NCI-H187 (cell line): ENCODE data around the gene NUDT4B.
"Not testable (repeated sequence)": the region's sequence is repeated elsewhere in the genome, so short reads cannot be mapped to it uniquely, and the experiment has no call there.

Experiments used
- DNase-seq, 2 experiments: peaks; one replicate each; lab custom pipeline; 2025; lab: John Stamatoyannopoulos, UW

Gene NUDT4B

DNA sequence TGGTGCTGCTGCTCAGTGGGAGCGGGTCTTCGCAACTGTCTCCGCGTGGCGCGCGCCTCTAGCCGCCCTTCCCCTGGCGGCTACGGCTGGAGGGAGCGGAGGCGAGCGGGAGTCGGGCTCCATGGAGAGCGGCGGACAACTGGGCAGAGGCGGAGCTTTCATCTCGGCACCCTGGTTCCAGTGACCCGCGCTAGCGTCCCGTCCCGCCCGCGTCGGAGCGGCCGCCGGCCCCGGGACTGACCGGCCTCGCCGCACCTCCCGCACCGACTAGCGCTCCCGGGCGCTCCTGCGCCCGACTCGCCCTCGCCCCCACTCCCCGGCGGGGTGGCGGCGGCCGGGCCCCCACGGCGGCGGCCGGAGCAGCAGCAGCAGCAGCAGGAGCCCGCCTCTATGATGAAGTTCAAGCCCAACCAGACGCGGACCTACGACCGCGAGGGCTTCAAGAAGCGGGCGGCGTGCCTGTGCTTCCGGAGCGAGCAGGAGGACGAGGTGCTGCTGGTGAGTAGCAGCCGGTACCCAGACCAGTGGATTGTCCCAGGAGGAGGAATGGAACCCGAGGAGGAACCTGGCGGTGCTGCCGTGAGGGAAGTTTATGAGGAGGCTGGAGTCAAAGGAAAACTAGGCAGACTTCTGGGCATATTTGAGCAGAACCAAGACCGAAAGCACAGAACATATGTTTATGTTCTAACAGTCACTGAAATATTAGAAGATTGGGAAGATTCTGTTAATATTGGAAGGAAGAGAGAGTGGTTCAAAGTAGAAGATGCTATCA, at the start of gene NUDT4B:
NUDT4B (plus strand) TSS at position 212 of the 772 bp plus-strand sequence; CDS start at position 391, 179 bp downstream.
- DNase-seq = not testable (repeated sequence)

DNA sequence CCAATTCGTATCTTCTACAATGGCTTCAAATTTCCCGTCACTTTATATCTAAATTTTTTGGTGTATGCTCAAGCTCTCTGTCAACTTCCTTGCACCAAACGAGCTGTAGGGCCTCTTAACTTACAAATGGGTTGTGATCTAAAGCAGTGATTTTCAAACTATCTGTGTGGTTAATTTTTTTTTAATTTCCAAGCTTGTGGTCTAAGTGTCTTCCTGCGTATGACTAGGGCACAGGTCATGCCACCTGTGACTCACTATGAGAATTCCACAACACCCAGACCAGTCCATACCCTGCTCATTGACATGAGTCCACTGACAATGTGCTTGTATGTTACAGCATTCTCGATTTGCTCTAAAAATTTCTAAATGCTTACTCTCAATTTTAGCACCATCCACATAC, 49.2 kb upstream of the NUDT4B start:
- not testable (repeated sequence) for DNase-seq

DNA sequence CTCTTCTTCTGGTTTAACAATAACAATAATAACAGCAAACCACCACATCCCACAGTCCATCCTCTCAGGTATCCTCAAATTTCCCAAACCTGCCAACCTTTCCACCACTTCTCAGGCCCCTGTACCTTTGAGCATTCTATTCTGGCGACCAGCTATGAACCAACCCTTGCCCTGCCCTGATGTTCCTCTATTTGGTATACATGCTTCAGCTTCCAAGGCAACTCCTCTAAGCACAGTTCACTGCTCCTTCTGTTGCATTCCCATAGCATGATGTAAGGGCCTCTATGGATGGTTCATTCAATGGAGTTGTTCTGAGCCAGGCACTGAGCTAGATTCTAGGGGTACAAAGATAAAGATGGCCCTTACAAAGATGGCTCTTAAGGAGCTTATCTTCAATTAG, 46.3 kb upstream of the NUDT4B start:
- not testable (repeated sequence) for DNase-seq

DNA sequence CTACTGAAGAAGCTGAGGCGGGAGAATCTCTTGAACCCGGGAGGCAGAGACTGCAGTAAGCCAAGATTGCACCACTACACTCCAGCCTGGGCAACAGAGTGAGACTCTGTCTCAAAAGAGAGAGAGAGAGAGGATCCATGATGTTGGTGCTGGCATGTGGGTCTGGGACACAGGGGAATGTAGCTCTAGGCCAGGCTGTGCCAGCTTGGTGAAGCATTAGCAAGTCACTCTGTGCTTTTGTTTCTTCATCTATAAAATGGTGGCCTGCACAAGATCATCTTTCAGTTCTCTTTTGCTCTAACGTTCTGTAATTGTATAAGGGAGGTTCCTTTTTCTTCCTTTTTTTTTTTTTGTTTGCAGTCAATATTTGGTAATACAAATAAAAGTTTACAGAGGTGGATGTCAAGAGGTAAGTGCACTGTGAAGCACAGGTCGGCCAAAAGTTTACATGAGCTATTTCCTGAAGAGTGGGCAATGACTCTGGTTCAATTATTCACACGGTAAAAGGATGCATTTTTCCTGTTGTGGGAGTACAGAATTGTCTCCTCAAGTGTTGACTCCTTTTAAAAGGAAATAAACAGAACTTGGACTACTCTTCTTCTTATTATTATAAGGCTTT, 44.5 kb upstream of the NUDT4B start:
- not testable (repeated sequence) for DNase-seq

DNA sequence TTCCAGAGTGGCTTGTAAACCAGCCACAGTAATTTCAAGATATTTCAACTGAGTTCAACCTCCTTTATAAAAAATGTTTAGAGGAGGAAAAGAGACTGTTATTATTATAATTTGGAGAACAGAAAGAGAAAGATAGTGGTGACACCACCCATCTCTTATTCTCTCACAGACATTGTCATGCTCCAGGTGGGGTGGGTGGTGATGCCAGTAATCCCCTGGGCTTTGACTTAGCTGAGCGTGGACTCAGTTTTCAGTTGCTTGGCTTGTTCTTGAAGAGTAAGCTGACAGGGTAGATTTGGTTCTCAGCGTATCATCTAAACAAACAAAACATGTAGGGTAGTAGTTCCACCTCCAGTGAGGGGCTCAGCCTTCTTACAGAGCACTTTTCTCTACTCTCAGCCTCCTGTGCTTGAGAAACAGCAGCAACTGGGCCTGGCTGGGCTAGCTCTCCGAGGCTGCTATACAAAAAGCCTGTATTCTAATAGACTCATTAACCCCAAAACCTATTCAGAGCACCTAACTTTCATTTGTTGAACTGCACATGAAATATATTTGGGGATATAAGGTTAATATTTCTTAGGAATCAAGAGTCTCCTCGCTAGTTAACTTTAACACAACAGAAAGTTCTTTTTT, 43.1 kb upstream of the NUDT4B start:
- not testable (repeated sequence) for DNase-seq

DNA sequence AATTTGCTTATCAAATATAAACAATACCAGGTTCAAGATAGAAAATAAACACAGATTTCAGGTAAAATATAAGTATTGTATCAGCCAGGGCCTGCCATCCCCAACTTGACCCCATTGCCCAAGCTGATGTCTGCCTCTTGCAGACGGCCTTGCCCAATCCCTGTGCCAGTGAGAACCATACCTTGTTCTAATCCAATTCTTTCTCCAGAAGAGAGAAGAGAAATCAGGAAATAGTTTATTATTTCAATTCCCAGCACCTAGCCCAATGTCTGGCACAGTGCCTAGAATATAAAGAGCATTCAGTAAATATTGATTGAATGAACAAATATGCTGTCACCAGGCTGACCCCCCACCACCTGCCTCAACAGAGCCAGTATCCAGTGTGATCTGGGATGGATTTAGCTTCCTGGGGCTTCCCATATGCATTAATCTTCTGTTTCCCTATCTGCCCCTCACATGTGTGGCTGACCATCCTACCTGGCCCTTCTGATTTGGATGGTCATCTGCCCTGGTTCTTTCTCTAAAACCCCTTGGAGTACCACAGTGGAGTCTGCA, 39.7 kb upstream of the NUDT4B start:
- not testable (repeated sequence) for DNase-seq

DNA sequence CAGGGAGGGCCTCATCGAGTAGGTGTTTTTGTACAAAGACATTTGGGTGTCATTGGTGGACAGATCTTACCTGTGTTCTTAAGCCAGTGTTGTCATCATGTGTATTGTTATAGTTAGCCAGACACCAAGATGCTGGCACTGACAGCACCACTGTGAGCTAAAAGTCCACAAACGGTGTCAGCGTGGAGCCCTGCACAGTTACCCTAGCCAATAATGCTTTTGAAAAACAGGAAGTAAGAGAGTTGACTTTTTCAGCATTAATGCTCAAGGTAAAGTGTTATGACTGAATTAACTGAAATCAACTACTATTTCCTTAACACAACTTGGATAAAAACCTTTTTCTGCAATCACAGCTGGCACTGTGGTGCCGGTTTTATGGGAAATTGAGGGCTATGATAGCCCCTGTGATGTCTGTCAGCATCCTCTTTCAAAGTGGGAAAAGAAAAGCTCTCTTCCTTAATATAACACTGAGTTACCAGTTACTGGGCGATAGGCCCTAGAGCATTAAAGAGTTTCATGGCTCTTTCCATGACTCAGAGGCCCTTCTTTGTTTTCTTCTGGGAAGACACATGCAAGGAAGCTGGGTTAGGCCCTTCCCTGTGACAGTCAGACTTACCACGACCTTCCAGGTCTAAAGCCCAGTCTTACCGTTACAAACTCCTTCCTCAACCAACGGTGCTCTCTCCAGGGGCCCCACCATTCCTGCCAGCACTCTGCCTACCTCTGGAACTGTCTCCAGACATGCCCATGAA, 37.6 kb upstream of the NUDT4B start:
- not testable (repeated sequence) for DNase-seq

DNA sequence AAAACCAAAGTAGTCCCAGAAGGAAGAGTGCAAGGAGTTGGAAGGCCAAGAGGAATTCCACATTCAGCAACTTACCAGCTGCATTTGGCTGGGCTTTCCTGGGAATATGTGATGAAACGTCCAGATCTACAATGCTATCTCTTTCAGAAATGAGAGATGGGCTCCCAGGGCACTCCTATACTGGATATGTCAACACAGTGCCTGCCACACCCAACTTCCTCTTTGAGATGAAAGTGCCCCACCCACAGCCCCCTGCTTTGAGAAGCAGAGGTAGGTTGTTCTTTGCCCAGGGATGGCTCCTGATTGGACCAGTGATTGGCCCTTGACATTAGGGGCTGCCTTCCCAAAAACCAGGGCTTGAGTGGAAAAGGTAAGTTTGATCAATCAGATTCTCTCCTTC, 36.2 kb upstream of the NUDT4B start:
- not testable (repeated sequence) for DNase-seq

DNA sequence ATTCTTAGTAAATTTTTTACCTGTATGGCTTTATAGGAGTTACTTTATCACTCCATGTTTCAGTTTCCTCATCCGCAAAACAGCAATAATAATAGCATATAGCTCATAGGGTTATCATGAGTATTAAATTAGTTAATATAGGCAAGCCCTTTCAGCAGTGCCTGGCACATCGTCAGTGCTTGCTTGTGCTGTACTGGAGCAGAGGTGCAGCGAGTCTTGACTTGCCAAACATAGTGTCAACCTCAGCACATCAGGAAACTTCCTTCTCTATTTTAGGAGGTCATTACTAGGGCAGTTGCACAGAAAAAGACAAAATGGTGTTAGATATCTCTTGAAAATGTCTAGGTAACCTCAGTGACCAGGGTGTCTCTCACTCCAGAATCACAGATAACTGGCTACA, 33.1 kb upstream of the NUDT4B start:
- not testable (repeated sequence) for DNase-seq

DNA sequence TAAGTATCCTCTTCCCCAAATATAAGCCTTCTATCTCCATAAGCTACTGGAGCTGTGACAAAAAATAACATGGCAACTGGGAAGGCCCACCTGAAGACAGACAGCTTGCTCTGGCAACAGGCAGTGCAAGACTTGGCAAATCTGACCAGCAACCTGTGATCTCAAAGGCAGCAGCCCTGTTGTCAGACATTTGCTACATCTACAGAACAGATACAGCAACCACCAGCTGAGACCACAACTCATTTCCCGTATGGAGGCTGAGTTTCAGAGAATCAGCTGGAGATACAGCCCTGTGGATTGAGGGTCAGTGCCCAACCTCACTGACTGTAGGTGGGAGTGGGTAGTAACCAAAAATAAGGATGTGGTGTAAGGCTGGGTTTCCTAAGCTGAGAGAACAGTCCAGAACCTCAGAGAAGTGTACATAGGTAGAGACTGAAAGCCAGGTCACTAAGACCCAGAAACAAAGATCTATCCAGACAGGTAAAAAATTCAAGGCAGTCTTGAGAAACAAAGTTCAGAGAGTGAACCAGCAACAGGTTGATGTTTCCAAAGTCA, 31.5 kb upstream of the NUDT4B start:
- not testable (repeated sequence) for DNase-seq

DNA sequence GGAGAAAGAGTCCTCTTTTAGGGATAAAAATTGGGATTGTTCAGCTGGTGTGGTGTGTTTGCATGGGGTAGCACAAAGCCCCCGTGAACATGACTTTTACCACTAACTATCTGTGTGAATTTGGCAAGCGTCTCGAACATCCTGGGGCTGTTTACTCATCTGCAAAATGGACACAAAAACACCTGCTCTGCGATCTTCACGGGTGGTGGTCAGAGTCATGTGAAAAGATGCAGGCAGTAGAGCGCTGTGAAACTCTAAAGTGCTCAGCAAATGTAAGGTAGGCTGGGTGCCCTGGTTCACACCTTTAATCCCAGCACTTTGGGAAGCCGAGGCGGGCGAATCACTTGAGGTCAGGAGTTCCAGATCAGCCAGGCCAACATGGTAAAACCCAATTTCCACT, 27.7 kb upstream of the NUDT4B start:
- not testable (repeated sequence) for DNase-seq

DNA sequence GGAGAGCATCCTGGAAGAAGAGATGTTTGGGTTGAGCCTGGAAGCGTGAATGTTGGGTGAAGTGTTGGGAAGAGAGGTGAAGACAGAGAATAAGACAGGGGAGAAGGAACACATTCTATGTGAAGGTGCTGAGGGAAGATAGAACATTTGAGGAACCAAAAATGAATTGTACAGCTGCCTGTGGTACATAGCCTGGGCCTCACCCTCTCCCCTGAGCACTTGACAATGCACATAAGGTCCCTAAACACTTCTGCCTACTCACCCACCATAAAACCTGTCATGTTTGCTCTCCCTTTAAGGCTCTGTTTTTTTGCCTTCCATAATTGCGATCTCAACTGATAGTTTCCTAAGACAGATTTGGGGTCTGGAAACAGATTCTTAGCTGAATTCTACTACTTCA, 25.8 kb upstream of the NUDT4B start:
- DNase-seq = not testable (repeated sequence)

DNA sequence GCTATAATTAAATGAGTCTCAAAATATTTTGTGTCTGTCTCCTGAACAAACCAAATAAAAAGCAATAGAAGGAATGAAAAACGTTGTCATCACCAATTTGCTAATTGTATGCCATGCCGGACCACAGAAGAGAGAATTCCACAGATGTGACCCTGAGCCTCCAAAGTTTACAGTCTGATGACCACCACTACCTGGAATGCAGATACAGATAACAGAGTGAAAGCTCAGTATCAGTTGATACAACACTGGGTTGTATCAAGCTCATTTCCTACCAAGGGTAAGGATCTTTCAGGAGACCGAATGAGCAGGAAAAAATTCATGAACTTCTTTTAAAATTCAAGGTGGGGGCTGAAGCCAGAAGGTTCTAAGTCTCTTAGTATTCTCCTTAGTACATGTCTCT, 25.1 kb upstream of the NUDT4B start:
- DNase-seq = not testable (repeated sequence)

DNA sequence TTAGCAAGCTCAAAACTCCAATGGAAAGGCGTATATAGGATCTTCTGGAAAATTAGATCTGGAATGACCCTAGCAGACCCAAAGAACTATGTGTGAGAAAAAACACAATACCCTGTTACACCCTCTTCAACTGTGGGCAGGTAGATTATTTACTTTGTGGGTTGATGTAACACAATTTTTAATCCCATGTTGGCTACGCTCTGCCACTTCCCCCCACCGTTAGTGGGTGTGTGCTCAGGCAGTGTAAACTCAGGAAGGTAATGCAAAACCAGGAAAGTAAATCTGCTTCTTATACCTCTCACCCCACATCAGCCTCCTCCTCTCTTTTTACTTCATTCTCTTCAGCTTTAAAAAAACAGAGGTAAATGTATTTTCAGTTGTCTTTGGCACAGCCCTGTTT, 23.7 kb upstream of the NUDT4B start:
- not testable (repeated sequence) for DNase-seq

DNA sequence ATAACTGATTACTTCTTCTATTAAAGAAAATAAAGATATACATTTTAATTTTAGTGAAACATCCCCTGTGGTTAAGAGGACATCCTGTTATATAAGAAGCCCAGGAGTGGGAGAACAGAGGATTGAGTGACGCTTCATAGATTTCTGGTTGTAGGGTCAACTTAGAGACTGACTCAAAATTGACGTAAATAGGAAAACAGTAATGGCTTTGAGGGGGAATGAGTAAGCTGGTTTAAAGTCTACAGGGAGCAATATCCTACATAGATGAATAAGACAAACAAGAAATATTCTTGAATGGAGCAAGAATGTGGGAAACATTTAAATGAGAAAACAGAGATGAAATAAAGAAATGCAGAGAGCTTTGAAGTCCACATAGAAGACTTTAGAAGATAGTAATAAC, 20.7 kb upstream of the NUDT4B start:
- DNase-seq = not testable (repeated sequence)

DNA sequence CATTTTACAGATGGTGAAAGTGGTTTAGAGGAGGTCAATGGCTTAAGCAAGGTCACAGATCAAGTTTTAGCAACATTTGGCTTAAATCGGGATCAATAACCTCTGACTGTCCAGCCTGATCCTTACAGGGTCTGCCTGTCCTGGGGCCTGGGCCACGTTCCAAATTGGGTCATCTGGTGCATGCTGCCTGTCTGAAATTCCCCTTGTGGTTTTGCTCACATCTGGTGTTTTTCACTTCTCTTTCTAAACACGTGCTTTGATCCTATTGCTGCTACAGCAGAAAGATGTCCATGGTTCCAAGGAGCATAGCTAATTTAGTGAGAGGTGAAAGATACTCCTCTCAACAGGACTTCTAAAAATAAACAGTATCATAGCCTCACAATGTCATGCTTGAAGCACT, 19.4 kb upstream of the NUDT4B start:
- DNase-seq = not testable (repeated sequence)

DNA sequence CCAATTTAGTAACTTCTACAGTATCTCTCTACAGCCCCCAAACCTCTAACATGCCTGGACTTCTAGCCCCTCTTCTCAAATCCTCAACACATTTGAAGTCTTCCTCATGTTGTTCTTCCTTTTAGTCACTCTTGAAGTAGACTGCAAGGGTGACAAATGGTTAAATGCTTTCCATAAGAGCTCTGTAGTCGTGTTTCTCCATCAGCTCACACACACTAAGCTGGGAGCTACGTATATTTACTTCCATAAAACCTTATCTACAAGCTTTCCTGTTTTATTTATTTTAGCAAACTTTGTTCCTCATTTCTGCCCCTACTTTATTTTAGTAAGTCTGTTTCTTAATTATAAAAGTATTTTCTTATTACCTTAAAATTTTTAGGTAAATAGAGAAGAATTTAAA, 19.0 kb upstream of the NUDT4B start:
- not testable (repeated sequence) for DNase-seq

DNA sequence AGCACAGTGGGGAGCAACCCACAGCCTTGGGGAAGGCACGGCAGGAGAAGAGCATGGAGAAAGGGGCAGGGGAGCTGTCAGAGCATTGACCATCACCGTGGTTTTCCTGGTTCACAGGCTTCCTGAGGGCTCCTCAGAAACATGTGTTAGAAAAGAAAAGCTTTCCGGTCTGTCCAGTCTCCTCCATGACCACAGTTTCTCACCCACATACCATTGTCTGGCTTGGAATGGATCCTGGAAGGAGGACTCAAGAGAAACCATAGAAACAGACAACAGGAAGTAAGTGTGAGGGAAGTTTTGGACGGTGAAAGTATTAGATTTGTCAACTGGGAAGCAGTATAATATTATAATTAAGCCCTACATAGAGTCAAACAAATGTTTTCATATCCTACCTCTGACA, 16.3 kb upstream of the NUDT4B start:
- not testable (repeated sequence) for DNase-seq

DNA sequence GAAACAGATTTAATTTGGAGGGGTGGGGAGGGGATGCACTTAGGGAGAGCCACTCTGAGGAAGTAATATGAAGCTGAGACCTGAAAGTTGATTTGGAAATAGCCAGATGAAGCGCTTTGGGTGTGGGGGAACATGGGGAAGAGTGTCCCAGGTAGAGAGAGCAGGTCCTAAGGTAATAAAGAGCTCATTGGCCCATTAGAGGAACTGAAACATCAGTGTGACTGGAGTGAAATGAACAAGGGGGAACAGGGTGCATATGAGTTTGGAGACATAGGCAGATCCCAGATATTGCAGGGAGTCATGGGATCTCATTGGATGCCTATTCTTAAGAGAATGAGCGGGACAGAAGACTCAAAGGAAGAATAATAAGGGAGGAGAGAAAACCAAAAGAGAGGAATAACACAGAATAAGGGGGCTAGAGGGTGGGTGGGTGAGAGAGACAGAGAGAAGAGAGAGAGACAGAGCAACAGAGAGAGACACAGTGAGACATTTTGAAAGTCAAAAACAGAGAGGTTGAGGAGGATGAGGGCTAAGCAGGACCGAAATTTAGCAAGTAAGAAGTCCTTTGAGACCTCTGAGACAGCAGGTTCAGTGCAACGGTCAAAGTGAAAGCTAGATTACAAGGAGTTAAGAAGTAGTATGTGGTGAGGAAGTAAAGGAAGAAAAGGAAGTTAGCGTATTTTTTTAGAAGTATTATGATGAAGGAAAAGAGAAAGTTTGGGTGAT, 14.8 kb upstream of the NUDT4B start:
- DNase-seq = not testable (repeated sequence)

DNA sequence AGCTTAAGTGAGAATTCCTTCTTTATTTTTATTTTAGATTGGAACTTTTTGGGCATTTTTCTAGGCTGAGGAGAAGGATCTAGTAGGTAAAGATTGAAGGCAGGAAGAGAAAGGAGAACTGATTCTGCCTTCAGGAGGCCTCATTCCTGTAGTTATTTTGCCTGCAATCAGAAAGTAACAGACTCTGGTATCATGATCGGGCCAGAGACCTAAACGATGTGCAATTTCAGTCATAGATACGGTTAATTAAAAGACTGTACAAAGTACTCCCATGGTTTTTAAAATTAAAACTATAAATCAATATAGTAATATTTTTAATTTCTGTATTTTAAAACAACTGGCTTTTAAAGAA, 14.3 kb upstream of the NUDT4B start:
- DNase-seq = not testable (repeated sequence)

DNA sequence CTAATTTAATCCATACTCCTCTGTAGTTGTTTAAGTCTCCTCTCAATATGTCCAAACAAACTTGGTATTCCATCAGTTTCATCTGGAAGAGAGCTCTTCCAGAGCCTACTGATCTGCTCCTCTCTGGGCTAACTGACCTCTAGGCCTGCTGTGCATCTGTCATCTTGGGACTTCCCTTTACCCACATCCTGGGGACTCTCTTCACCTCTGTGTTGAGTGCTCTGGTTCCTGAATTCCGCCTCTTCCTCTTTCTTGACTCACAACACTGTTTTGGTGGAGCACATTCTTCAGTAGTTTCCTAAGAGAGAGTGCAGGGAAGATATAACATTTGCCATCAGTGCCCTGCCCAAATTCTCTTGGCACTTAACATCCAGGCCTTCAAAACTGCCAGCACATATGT, 13.0 kb upstream of the NUDT4B start:
- not testable (repeated sequence) for DNase-seq
